Esophagus squamous epithelium (tissue), 4 donors: ENCODE results near the gene FTSJ3.
"Not testable (repeated sequence)": the region's sequence is repeated elsewhere in the genome, so short reads cannot be mapped to it uniquely, and the experiment has no call there.

ENCODE experiments used
- CTCF ChIP-seq, 6 experiments: fragments of 450-650 bp in 4 of 6; fragments of 200-600 bp in 2 of 6; sonication (generic) in 2 of 6; IDR thresholded peaks; one replicate each; pipeline ENCODE4 v1.5.1; 2016 to 2019; ENCODE audit warnings: antibody characterized with exemption in 6 of 6, mild to moderate bottlenecking in 4 of 6, moderate library complexity in 4 of 6
- POLR2A ChIP-seq, 4 donors: fragments of 450-650 bp; IDR thresholded peaks; one replicate each; pipeline ENCODE4 v1.6.1; 2017; ENCODE audit warnings: antibody characterized with exemption in 4 of 4, mild to moderate bottlenecking in 4 of 4, moderate library complexity in 3 of 4

GRCh38 chr17:63866625-63867024 is 39.2 kb upstream of the FTSJ3 start:
- TF ChIP-seq CTCF, POLR2A (IDR thresholded peaks at IDR 0.05): not testable (repeated sequence)
